ENCODE results near the gene METTL25B. TPM values are rescaled to one million over a fixed set of nuclear protein-coding genes. Genes with fewer than 3 reads are reported as not detected.

METTL25B gene
- total and polyA plus RNA-seq, 2 of the 4 experiments (the other 2 are of a cell fraction): 2.3 to 10.1 TPM

- dilution Hi-C loops (cut with HindIII; ENCODE audit: low sequenced_read_pairs, unreplicated experiment) (no loop called here), intact Hi-C loops (cut with micrococcal nuclease) (no loop called here), in situ Hi-C loops (cut with MboI; ENCODE audit: low sequenced_read_pairs) (no loop called here)
- H4K91ac ChIP-seq (ENCODE audit: insufficient read depth, low read depth, low read length): no peak overlapping the region
- TF ChIP-seq FOS (IDR thresholded peaks at IDR 0.05; ENCODE audit: low read depth, low read length): 0 out of 2 replicates have a peak, but pooled peaks have one; percentile 8
- TF ChIP-seq MAFK (IDR thresholded peaks at IDR 0.05; ENCODE audit: low read depth, low read length): no peak
- peak; percentile 58; the same call in 1 of the 2 replicates for TF ChIP-seq CEBPB (IDR thresholded peaks at IDR 0.05; ENCODE audit: low read depth, low read length)
- POLR2A ChIA-PET (ENCODE audit: unreplicated experiment): no interaction called here
- no peaks in the 10 kb centered on the region for H3K9me3 ChIP-seq (ENCODE audit: control insufficient read depth, insufficient read depth, low read length)
- H3K56ac ChIP-seq (ENCODE audit: extremely low read depth, insufficient read depth, low read length): no peak overlapping the region
- H3K4me2 ChIP-seq (ENCODE audit: low read depth, low read length): no peak overlapping the region
- peaks cover 6% of the 10 kb centered on the region for H3K9me1 ChIP-seq (ENCODE audit: insufficient read depth, low read length)
- peak; percentile 67 for DNase-seq
- H2BK120ac ChIP-seq (ENCODE audit: low read depth, low read length): no peak overlapping the region
- H2AFZ ChIP-seq (replicated peaks; ENCODE audit: low read length, poor library complexity): no peak overlapping the region
- no peak overlapping the region for H3K18ac ChIP-seq (ENCODE audit: low read depth, low read length)
- peak; percentile 85 for ATAC-seq (ENCODE audit: low read depth)
- H2BK15ac ChIP-seq (ENCODE audit: low read depth, low read length): no peak overlapping the region
- H4K20me1 ChIP-seq (ENCODE audit: insufficient read depth, low read length): peaks cover 66% of the 10 kb centered on the region
- BruUV-seq (replicated peaks): no TSS peak
- no peak overlapping the region for H2BK5ac ChIP-seq (ENCODE audit: low read depth, low read length, poor library complexity, severe bottlenecking)
- H4K5ac ChIP-seq (ENCODE audit: low read depth, low read length): no peak overlapping the region
- no peak overlapping the region for H3K9ac ChIP-seq (ENCODE audit: low read depth, low read length)
- no peak overlapping the region for H3K14ac ChIP-seq (replicated peaks; ENCODE audit: low read depth, low read length)
- H4K8ac ChIP-seq (ENCODE audit: low read depth in 2 of 2, low read length in 2 of 2): no peak overlapping the region
- no peak overlapping the region for H3K4me3 ChIP-seq (ENCODE audit: insufficient read depth, low read depth, low read length)
- H3K23ac ChIP-seq (ENCODE audit: low read depth, low read length): no peak overlapping the region
- H3K27ac ChIP-seq (ENCODE audit: insufficient read depth, low read length): no peak overlapping the region
- H2BK20ac ChIP-seq (ENCODE audit: low read depth, low read length): no peak overlapping the region
- no peaks in the 10 kb centered on the region for H3K27me3 ChIP-seq (ENCODE audit: control insufficient read depth, insufficient read depth, low read length)
- CTCF ChIA-PET: interaction anchor here (0.5 to 1.6 kb wide), 4 partner anchors 9 to 56 kb away, joined by 3 to 6 read pairs (median 5); no protein-coding TSS in a partner anchor
- peaks cover 32 to 71% of the 10 kb centered on the region in 2 experiments for H3K79me1 ChIP-seq (ENCODE audit: low read depth in 1 of 2, low read length in 2 of 2)
- no peak overlapping the region for H3K4ac ChIP-seq (ENCODE audit: low read depth, low read length)
- no peak overlapping the region for H2AK5ac ChIP-seq (ENCODE audit: low read depth, low read length)
- peaks cover 5% of the 10 kb centered on the region for H3K4me1 ChIP-seq (ENCODE audit: control insufficient read depth, insufficient read depth, low read length)
- no peak overlapping the region for H2AK9ac ChIP-seq (replicated peaks; ENCODE audit: low read depth, low read length, poor library complexity)
- peaks cover 19% of the 10 kb centered on the region for H3K36me3 ChIP-seq (ENCODE audit: control insufficient read depth, insufficient read depth, low read length)
These were observed 53.4 kb downstream of the METTL25B start for GRCh38 chr1:156781585-156782186.

All from IMR-90 (cell line).